ENCODE results near the gene ZNF587B. TPM values are rescaled to one million over a fixed set of nuclear protein-coding genes. Genes with fewer than 3 reads are reported as not detected.
"Not testable (repeated sequence)": the region's sequence is repeated elsewhere in the genome, so short reads cannot be mapped to it uniquely, and the experiment has no call there.

The ZNF587B gene
- total RNA-seq, 1 donor from 2014 or later = 25.1 TPM

- H3K27ac Mint-ChIP-seq = peak within 1 kb of the TSS; percentile 75
- peaks cover 10% of the 10 kb centered on the region for H3K4me1 Mint-ChIP-seq (ENCODE audit: low read depth)
- DNase-seq (ENCODE audit: low spot score) = peak; percentile 56
- intact Hi-C loops (cut with micrococcal nuclease) = loop anchor here (1.0 kb wide), 1 partner anchor 28 kb away; the partner anchor contains the start of gene ZNF417
- peaks cover 48% of the 10 kb centered on the region for H3K9me3 Mint-ChIP-seq
- no peaks in the 10 kb centered on the region for H3K27me3 Mint-ChIP-seq (ENCODE audit: insufficient read depth)
- peaks cover 30% of the 10 kb centered on the region for H3K36me3 Mint-ChIP-seq (ENCODE audit: low read depth)
- peak within 1 kb of the TSS; percentile 89 for H3K4me3 Mint-ChIP-seq
Observed at GRCh38 chr19:57888560-57889231, 58.6 kb downstream of the ZNF587B start, which contains the start of gene ZNF814. Gene ZNF814 (minus strand): TSS chr19:57889037. CDS start chr19:57888802, 235 bp downstream.

GRCh38 chr19:57890706-57891105 lies 60.6 kb downstream of the ZNF587B start:
- intact Hi-C loops (cut with micrococcal nuclease) = not testable (repeated sequence)

More at GRCh38 chr19:57890706-57891105, 60.6 kb downstream of the ZNF587B start:
- not testable (repeated sequence) for DNase-seq (ENCODE audit: low spot score); H3K4me3 Mint-ChIP-seq; H3K27me3 Mint-ChIP-seq (ENCODE audit: insufficient read depth); H3K4me1 Mint-ChIP-seq (ENCODE audit: low read depth); H3K27ac Mint-ChIP-seq
- peaks cover 48% of the 10 kb centered on the region for H3K9me3 Mint-ChIP-seq
- peaks cover 28% of the 10 kb centered on the region for H3K36me3 Mint-ChIP-seq (ENCODE audit: low read depth)

Other genes with a start within 250 kb of the ZNF587B start
- 3.9 and 4.0 TPM in 2 replicates for gene ZIK1, start 246.2 kb upstream of the ZNF587B start, total RNA-seq
- 5.4 and 7.3 TPM in 2 replicates for gene ZNF530, start 230.4 kb upstream of the ZNF587B start, total RNA-seq
- gene ZNF134, start 216.1 kb upstream of the ZNF587B start, total RNA-seq = 8.4 and 9.4 TPM in 2 replicates
- gene ZNF211, start 197.1 kb upstream of the ZNF587B start, total RNA-seq = 8.3 and 8.4 TPM in 2 replicates
- gene ZSCAN4, start 161.4 kb upstream of the ZNF587B start, total RNA-seq = not detected in 2 replicates
- gene ZNF551, start 148.3 kb upstream of the ZNF587B start, total RNA-seq = 9.6 and 11.1 TPM in 2 replicates
- 4.6 and 4.7 TPM in 2 replicates for gene ZNF154, start 121.1 kb upstream of the ZNF587B start, total RNA-seq
- 4.9 and 5.5 TPM in 2 replicates for gene ZNF671, start 102.7 kb upstream of the ZNF587B start, total RNA-seq
- 6.8 and 6.9 TPM in 2 replicates for gene ZNF776, start 83.5 kb upstream of the ZNF587B start, total RNA-seq
- gene ZNF586, start 60.6 kb upstream of the ZNF587B start, total RNA-seq = 13.6 and 13.8 TPM in 2 replicates
- 9.0 and 10.7 TPM in 2 replicates for gene ZNF552, start 15.4 kb upstream of the ZNF587B start, total RNA-seq
- 29.4 and 29.6 TPM in 2 replicates for gene ZNF587, start 19.6 kb downstream of the ZNF587B start, total RNA-seq
- 14.1 and 15.7 TPM in 2 replicates for gene ZNF814, start 58.7 kb downstream of the ZNF587B start, total RNA-seq
- 10.9 and 11.6 TPM in 2 replicates for gene ZNF417, start 86.3 kb downstream of the ZNF587B start, total RNA-seq
- 0.70 and 3.6 TPM in 2 replicates for gene ZNF418, start 105.1 kb downstream of the ZNF587B start, total RNA-seq
- gene ZNF256, start 117.4 kb downstream of the ZNF587B start, total RNA-seq = 2.5 and 3.4 TPM in 2 replicates
- gene C19orf18, start 144.2 kb downstream of the ZNF587B start, total RNA-seq = not detected in 2 replicates
- gene ZNF606, start 172.5 kb downstream of the ZNF587B start, total RNA-seq = 6.3 and 6.4 TPM in 2 replicates
- not detected in 2 replicates for gene ZSCAN1, start 203.7 kb downstream of the ZNF587B start, total RNA-seq
- 0.05 and 0.16 TPM in 2 replicates for gene ZNF135, start 229.0 kb downstream of the ZNF587B start, total RNA-seq